SW480 (cell line): ENCODE results near the gene LRRC1.
"Not testable (repeated sequence)": the region's sequence is repeated elsewhere in the genome, so short reads cannot be mapped to it uniquely, and the experiment has no call there.

Experiments used
- DNase-seq: peaks from one replicate; pipeline ENCODE4 v3.0.0-alpha.2; 2016; ENCODE audit warnings: low spot score

The LRRC1 gene

GRCh38 chr6:53792973-53793317 is 1.9 kb upstream of the LRRC1 start:
- DNase-seq, result no peak

- DNase-seq, result peak; percentile 88
Measured at GRCh38 chr6:53793318-53794136, 1.3 kb upstream of the LRRC1 start.

- peak; percentile 79 for DNase-seq
Measured at GRCh38 chr6:53794137-53794719, 577 bp upstream of the LRRC1 start.

GRCh38 chr6:53795340-53795701 is 516 bp downstream of the LRRC1 start:
- DNase-seq, result peak; percentile 42

GRCh38 chr6:53795702-53796450 is 1.1 kb downstream of the LRRC1 start:
- peak; percentile 43 for DNase-seq

GRCh38 chr6:53796451-53796780 is 1.6 kb downstream of the LRRC1 start:
- no peak for DNase-seq

GRCh38 chr6:53796791-53797190 is 2.0 kb downstream of the LRRC1 start:
- no peak for DNase-seq

GRCh38 chr6:53797304-53797703 is 2.5 kb downstream of the LRRC1 start:
- DNase-seq, result no peak

- DNase-seq, result no peak
Measured at GRCh38 chr6:53799340-53799739, 4.5 kb downstream of the LRRC1 start.

- DNase-seq, result no peak
Measured at GRCh38 chr6:53801022-53801421, 6.2 kb downstream of the LRRC1 start.

- no peak for DNase-seq
Measured at GRCh38 chr6:53802582-53802981, 7.8 kb downstream of the LRRC1 start.

GRCh38 chr6:53803081-53803860 is 8.5 kb downstream of the LRRC1 start:
- DNase-seq, result no peak

- DNase-seq, result no peak
Measured at GRCh38 chr6:53805016-53805415, 10.2 kb downstream of the LRRC1 start.

- DNase-seq, result no peak
Measured at GRCh38 chr6:53805725-53806124, 10.9 kb downstream of the LRRC1 start.

- DNase-seq, result not testable (repeated sequence)
Measured at GRCh38 chr6:53807606-53808005, 12.8 kb downstream of the LRRC1 start.

GRCh38 chr6:53808302-53808881 is 13.6 kb downstream of the LRRC1 start:
- no peak for DNase-seq

- no peak for DNase-seq
Measured at GRCh38 chr6:53809691-53810090, 14.9 kb downstream of the LRRC1 start.

- peak; percentile 50 for DNase-seq
Measured at GRCh38 chr6:53811082-53811481, 16.3 kb downstream of the LRRC1 start.

- DNase-seq, result no peak
Measured at GRCh38 chr6:53811746-53812145, 16.9 kb downstream of the LRRC1 start.

- DNase-seq, result no peak
Measured at GRCh38 chr6:53813096-53813495, 18.3 kb downstream of the LRRC1 start.

GRCh38 chr6:53813801-53814200 is 19.0 kb downstream of the LRRC1 start:
- no peak for DNase-seq

- DNase-seq, result no peak
Measured at GRCh38 chr6:53814353-53814752, 19.5 kb downstream of the LRRC1 start.
